Astrocyte (in vitro differentiated cells and primary cell): ENCODE results near the gene PRM2. TPM values are rescaled to one million over a fixed set of nuclear protein-coding genes. Genes with fewer than 3 reads are reported as not detected.

Experiments
- DNase-seq: peaks from one replicate; pipeline ENCODE4 v3.0.0-alpha.2; 2010; ENCODE audit warnings: low read depth
- FAIRE-seq: peaks from 2 replicates; lab custom pipeline; 2011; peaks lifted over from hg19 to GRCh38; lab: Jason Lieb, UNC
- H2AFZ ChIP-seq: 2 replicates; pipeline ENCODE4 v1.6.0; 2012; ENCODE audit warnings: low read depth, low read length, inconsistent platforms
- H3K27ac ChIP-seq: 2 replicates; pipeline ENCODE4 v1.5.1; 2011; ENCODE audit warnings: low read depth, low read length, inconsistent platforms
- H3K27me3 ChIP-seq: 2 replicates; pipeline ENCODE4 v1.6.0; 2011; ENCODE audit warnings: low read length, inconsistent platforms; ENCODE audit not compliant: insufficient read depth
- H3K36me3 ChIP-seq: 2 replicates; pipeline ENCODE4 v1.5.1; 2011; ENCODE audit warnings: low read length, inconsistent platforms; ENCODE audit not compliant: insufficient read depth
- H3K4me1 ChIP-seq: 2 replicates; pipeline ENCODE4 v1.5.1; 2011; ENCODE audit warnings: low read length, inconsistent platforms; ENCODE audit not compliant: insufficient read depth
- H3K4me2 ChIP-seq: 2 replicates; pipeline ENCODE4 v1.6.0; 2012; ENCODE audit warnings: low read length, inconsistent platforms
- H3K4me3 ChIP-seq: 2 replicates; pipeline ENCODE4 v1.5.1; 2011; ENCODE audit warnings: low read depth, mild to moderate bottlenecking, low read length, inconsistent platforms; ENCODE audit not compliant: insufficient read depth
- H3K79me2 ChIP-seq: 2 replicates; pipeline ENCODE4 v1.6.0; 2012; ENCODE audit warnings: mild to moderate bottlenecking, low read length, inconsistent platforms; ENCODE audit not compliant: insufficient read depth
- H3K9ac ChIP-seq: 2 replicates; pipeline ENCODE4 v1.6.0; 2012; ENCODE audit warnings: mild to moderate bottlenecking, low read length, inconsistent platforms
- H3K9me3 ChIP-seq: 2 replicates; pipeline ENCODE4 v1.5.1; 2012; ENCODE audit warnings: low read depth, mild to moderate bottlenecking, low read length, inconsistent platforms; ENCODE audit not compliant: insufficient read depth
- H4K20me1 ChIP-seq: 2 replicates; pipeline ENCODE4 v1.6.0; 2012; ENCODE audit warnings: low read length, inconsistent platforms; ENCODE audit not compliant: insufficient read depth
- H3K27ac Mint-ChIP-seq: one replicate; pipeline ENCODE4 v1.8.0; 2021; ENCODE audit warnings: mild to moderate bottlenecking, mixed read lengths; ENCODE audit not compliant: unreplicated experiment
- H3K27me3 Mint-ChIP-seq: one replicate; pipeline ENCODE4 v1.8.0; 2021; ENCODE audit warnings: low read depth, mixed read lengths; ENCODE audit not compliant: unreplicated experiment
- H3K36me3 Mint-ChIP-seq: one replicate; pipeline ENCODE4 v1.8.0; 2021; ENCODE audit warnings: low read depth, mixed read lengths; ENCODE audit not compliant: unreplicated experiment
- H3K4me1 Mint-ChIP-seq: one replicate; pipeline ENCODE4 v1.8.0; 2021; ENCODE audit warnings: low read depth, mixed read lengths; ENCODE audit not compliant: unreplicated experiment
- H3K4me3 Mint-ChIP-seq: one replicate; pipeline ENCODE4 v1.8.0; 2021; ENCODE audit warnings: mild to moderate bottlenecking, moderate library complexity, mixed read lengths; ENCODE audit not compliant: unreplicated experiment
- H3K9me3 Mint-ChIP-seq: one replicate; pipeline ENCODE4 v1.8.0; 2021; ENCODE audit warnings: mild to moderate bottlenecking, mixed read lengths; ENCODE audit not compliant: unreplicated experiment
- CTCF ChIP-seq: IDR thresholded peaks from 2 replicates; pipeline ENCODE4 v1.5.1; 2011; ENCODE audit warnings: low read depth, mild to moderate bottlenecking, inconsistent platforms, low read length, moderate library complexity; ENCODE audit not compliant: insufficient read depth
- EZH2 ChIP-seq: IDR thresholded peaks from 2 replicates; pipeline ENCODE4 v1.6.1; 2012; ENCODE audit warnings: mild to moderate bottlenecking, low read length, inconsistent platforms; ENCODE audit not compliant: insufficient read depth
- total RNA-seq: library from RNA; stranded (reverse); gene quantifications from 2 replicates; pipeline ENCODE4 v1.2.1, GENCODE V29; 2021

Gene PRM2
- total RNA-seq, 1 donor from 2014 or later, result not detected

GRCh38 chr16:11256661-11257130, 19.6 kb downstream of the PRM2 start:
- H2AFZ ChIP-seq, result peak overlapping the region; percentile 80
- H3K4me2 ChIP-seq, result peak overlapping the region; percentile 89
- peaks cover 35% of the 10 kb centered on the region for H4K20me1 ChIP-seq
- H3K27me3 Mint-ChIP-seq, result peaks cover 21% of the 10 kb centered on the region
- peak; percentile 36 for DNase-seq
- H3K4me3 Mint-ChIP-seq, result peak overlapping the region; percentile 89
- H3K27ac Mint-ChIP-seq, result peak overlapping the region; percentile 96
- H3K36me3 Mint-ChIP-seq, result peaks cover 2% of the 10 kb centered on the region
- TF ChIP-seq CTCF (no peak), EZH2 (no peak)
- FAIRE-seq, result no peak
- no peaks in the 10 kb centered on the region for H3K9me3 Mint-ChIP-seq
- peaks cover 29% of the 10 kb centered on the region for H3K79me2 ChIP-seq
- peak overlapping the region; percentile 88 for H3K4me3 ChIP-seq
- H3K4me1 ChIP-seq, result peaks cover 38% of the 10 kb centered on the region
- peak overlapping the region; percentile 95 for H3K27ac ChIP-seq
- H3K36me3 ChIP-seq, result no peaks in the 10 kb centered on the region
- peaks cover 25% of the 10 kb centered on the region for H3K4me1 Mint-ChIP-seq
- H3K9me3 ChIP-seq, result no peaks in the 10 kb centered on the region
- H3K27me3 ChIP-seq, result no peaks in the 10 kb centered on the region
- H3K9ac ChIP-seq, result peak overlapping the region; percentile 95

GRCh38 chr16:11255737-11256660, 20.3 kb downstream of the PRM2 start, which contains the start of gene SOCS1:
Gene SOCS1 (minus strand): TSS chr16:11256204. CDS start chr16:11255478, 726 bp downstream.
- Histone ChIP-seq H3K4me2 (peak within 1 kb of the TSS; percentile 89), H3K79me2 (peaks cover 29% of the 10 kb centered on the region), H3K27me3 (no peaks in the 10 kb centered on the region), H2AFZ (peak within 1 kb of the TSS; percentile 80), H3K4me1 (peaks cover 40% of the 10 kb centered on the region), H4K20me1 (peaks cover 42% of the 10 kb centered on the region), H3K4me3 (peak within 1 kb of the TSS; percentile 88), H3K27ac (peak within 1 kb of the TSS; percentile 95), H3K9me3 (no peaks in the 10 kb centered on the region), H3K9ac (peak within 1 kb of the TSS; percentile 95), H3K36me3 (no peaks in the 10 kb centered on the region)
- Mint-ChIP-seq H3K9me3 (no peaks in the 10 kb centered on the region), H3K36me3 (peaks cover 2% of the 10 kb centered on the region), H3K4me3 (peak within 1 kb of the TSS; percentile 89), H3K27me3 (peaks cover 20% of the 10 kb centered on the region), H3K4me1 (peaks cover 25% of the 10 kb centered on the region), H3K27ac (peak within 1 kb of the TSS; percentile 96)
- DNase-seq (peak; percentile 49), FAIRE-seq (no peak)
- TF ChIP-seq EZH2, result no peak
- peak; percentile 36 for TF ChIP-seq CTCF
